Measurements from ENCODE around the gene FRG2B. TPM values are rescaled to one million over a fixed set of nuclear protein-coding genes. Genes with fewer than 3 reads are reported as not detected.

The FRG2B gene
- total and polyA plus RNA-seq, 2 of the 8 experiments (the other 6 are each of a cell fraction or from before 2014, with no cell fraction given) = not detected

DNA sequence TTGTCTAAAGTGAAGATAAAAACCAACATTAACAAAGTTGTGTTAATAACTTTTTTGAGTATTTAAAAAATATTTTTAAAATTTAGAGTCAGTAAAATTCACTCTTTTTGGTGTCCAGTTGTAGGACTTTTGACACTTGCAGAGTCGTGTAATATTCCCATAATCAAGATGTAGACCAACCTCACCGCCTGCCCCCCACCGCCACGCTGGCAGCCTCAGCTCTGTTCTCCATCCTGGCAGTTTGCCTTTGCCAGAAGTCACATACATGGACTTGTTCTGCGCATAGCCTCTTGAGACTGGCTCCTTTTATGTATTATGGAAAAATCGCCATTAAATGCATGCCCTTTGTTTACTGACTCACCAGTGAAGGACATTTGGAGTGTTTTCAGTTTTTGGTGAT is 33.9 kb downstream of the FRG2B start (continued):
- TF ChIP-seq BRCA1 (IDR thresholded peaks at IDR 0.05; ENCODE audit: low read depth, low read length) (no peak), CEBPB (IDR thresholded peaks at IDR 0.05; ENCODE audit: low read depth, low read length) (no peak)
